H9 (cell line): ENCODE measurements around the gene ZNF570. TPM values are rescaled to one million over a fixed set of nuclear protein-coding genes. Genes with fewer than 3 reads are reported as not detected.

Experiments
- DNase-seq: peaks from one replicate; pipeline ENCODE4 v3.0.0-alpha.2; 2017
- H2AFZ ChIP-seq: one replicate; pipeline ENCODE4 v1.6.1; 2013; ENCODE audit warnings: mild to moderate bottlenecking, low read length, control low read depth, moderate library complexity
- H2AK5ac ChIP-seq: 2 replicates; pipeline ENCODE4 v1.6.1; 2013; ENCODE audit warnings: low read length, control low read depth, mixed read lengths; ENCODE audit not compliant: insufficient read length
- H2BK120ac ChIP-seq: one replicate; pipeline ENCODE4 v1.6.1; 2013; ENCODE audit warnings: low read depth, mild to moderate bottlenecking, low read length, control low read depth, inconsistent platforms; ENCODE audit not compliant: poor library complexity, severe bottlenecking
- H2BK12ac ChIP-seq: 2 replicates; pipeline ENCODE4 v1.6.1; 2013; ENCODE audit warnings: low read length, control low read depth, mixed read lengths, low read depth; ENCODE audit not compliant: insufficient read length
- H2BK15ac ChIP-seq: 2 replicates; pipeline ENCODE4 v1.6.1; 2013; ENCODE audit warnings: low read depth, low read length, control low read depth
- H2BK20ac ChIP-seq: one replicate; pipeline ENCODE4 v1.6.1; 2013; ENCODE audit warnings: low read depth, mild to moderate bottlenecking, low read length, control low read depth, inconsistent platforms; ENCODE audit not compliant: poor library complexity, severe bottlenecking
- H2BK5ac ChIP-seq: 2 replicates; pipeline ENCODE4 v1.6.1; 2013; ENCODE audit warnings: low read length, control low read depth, mixed read lengths; ENCODE audit not compliant: insufficient read length
- H3K14ac ChIP-seq: 2 replicates; pipeline ENCODE4 v1.6.1; 2013; ENCODE audit warnings: low read length, control low read depth; ENCODE audit not compliant: insufficient read depth
- H3K18ac ChIP-seq: 2 replicates; pipeline ENCODE4 v1.6.1; 2013; ENCODE audit warnings: low read depth, mild to moderate bottlenecking, mixed read lengths, low read length, control low read depth; ENCODE audit not compliant: insufficient read length
- H3K23ac ChIP-seq: 2 replicates; pipeline ENCODE4 v1.6.1; 2013; ENCODE audit warnings: low read length, control low read depth, mixed read lengths, low read depth; ENCODE audit not compliant: insufficient read length
- H3K23me2 ChIP-seq: 2 replicates; pipeline ENCODE4 v1.6.1; 2013; ENCODE audit warnings: low read depth, mild to moderate bottlenecking, mixed read lengths, low read length, control low read depth; ENCODE audit not compliant: insufficient read length, poor library complexity, severe bottlenecking
- H3K27ac ChIP-seq: 2 replicates; pipeline ENCODE4 v1.5.1; 2013; ENCODE audit warnings: low read length, control low read depth, mixed read lengths, low read depth; ENCODE audit not compliant: insufficient read length
- H3K27me3 ChIP-seq: 2 replicates; pipeline ENCODE4 v1.6.1; 2013; ENCODE audit warnings: low read length, control low read depth, inconsistent platforms; ENCODE audit not compliant: insufficient read depth
- H3K4ac ChIP-seq: 2 replicates; pipeline ENCODE4 v1.6.1; 2013; ENCODE audit warnings: low read depth, mild to moderate bottlenecking, control low read depth, inconsistent platforms, low read length, moderate library complexity
- H3K4me1 ChIP-seq: 2 replicates; pipeline ENCODE4 v1.6.1; 2013; ENCODE audit warnings: low read length, control low read depth, inconsistent platforms; ENCODE audit not compliant: insufficient read depth
- H3K4me2 ChIP-seq: 2 replicates; pipeline ENCODE4 v1.6.1; 2013; ENCODE audit warnings: low read length, control low read depth, mixed read lengths; ENCODE audit not compliant: insufficient read length, insufficient read depth
- H3K56ac ChIP-seq: 2 replicates; pipeline ENCODE4 v1.6.1; 2013; ENCODE audit warnings: low read depth, mild to moderate bottlenecking, mixed read lengths, low read length, control low read depth; ENCODE audit not compliant: insufficient read length
- H3K79me1 ChIP-seq: 2 replicates; pipeline ENCODE4 v1.6.1; 2013; ENCODE audit warnings: low read depth, mild to moderate bottlenecking, moderate library complexity, low read length, control low read depth, inconsistent platforms; ENCODE audit not compliant: insufficient read depth, poor library complexity, severe bottlenecking
- H3K79me2 ChIP-seq: 2 replicates; pipeline ENCODE4 v1.6.1; 2013; ENCODE audit warnings: low read length, control low read depth, inconsistent platforms; ENCODE audit not compliant: insufficient read depth
- H3K9ac ChIP-seq: 2 replicates; pipeline ENCODE4 v1.6.1; 2013; ENCODE audit warnings: low read length, control low read depth, mixed read lengths; ENCODE audit not compliant: insufficient read length; ENCODE audit errors: extremely low read depth
- H3K9me3 ChIP-seq: one replicate; pipeline ENCODE4 v1.6.1; 2013; ENCODE audit warnings: low read depth, low read length, inconsistent platforms; ENCODE audit not compliant: control insufficient read depth
- H3T11ph ChIP-seq: one replicate; pipeline ENCODE4 v1.6.1; 2013; ENCODE audit warnings: mild to moderate bottlenecking, low read length, control low read depth, inconsistent platforms
- H4K20me1 ChIP-seq: one replicate; pipeline ENCODE4 v1.6.1; 2013; ENCODE audit not compliant: control insufficient read depth, insufficient read length, insufficient read depth
- H4K5ac ChIP-seq: 2 replicates; pipeline ENCODE4 v1.6.1; 2013; ENCODE audit warnings: low read depth, mild to moderate bottlenecking, mixed read lengths, low read length, control low read depth; ENCODE audit not compliant: insufficient read length
- H4K8ac ChIP-seq: replicated peaks from 2 replicates; pipeline ENCODE4 v1.6.1; 2013; ENCODE audit warnings: low read length, control low read depth, mixed read lengths, low read depth; ENCODE audit not compliant: insufficient read length
- H4K91ac ChIP-seq: 2 replicates; pipeline ENCODE4 v1.6.1; 2013; ENCODE audit warnings: low read depth, mild to moderate bottlenecking, moderate library complexity, mixed read lengths, low read length, control low read depth; ENCODE audit not compliant: insufficient read length
- H3K27ac Mint-ChIP-seq, 3 experiments: 2 replicates in 2 of 3; 3 replicates in 1 of 3; pipeline ENCODE4 v1.8.0; 2020 to 2021; ENCODE audit warnings: mixed read lengths in 3 of 3, mild to moderate bottlenecking in 1 of 3, moderate library complexity in 1 of 3
- H3K27me3 Mint-ChIP-seq: 2 replicates; pipeline ENCODE4 v1.8.0; 2021; ENCODE audit warnings: low read depth, mild to moderate bottlenecking, moderate library complexity, mixed read lengths
- H3K36me3 Mint-ChIP-seq, 3 experiments: 2 replicates in 2 of 3; 3 replicates in 1 of 3; pipeline ENCODE4 v1.8.0; 2020 to 2021; ENCODE audit warnings: low read depth in 3 of 3, mixed read lengths in 3 of 3; ENCODE audit not compliant: insufficient read depth in 1 of 3
- H3K4me1 Mint-ChIP-seq, 2 experiments: 2 replicates each; pipeline ENCODE4 v1.8.0; 2020; ENCODE audit warnings: mixed read lengths in 2 of 2
- H3K4me3 Mint-ChIP-seq, 2 experiments: 2 replicates in 1 of 2; 3 replicates in 1 of 2; pipeline ENCODE4 v1.8.0; 2020 to 2021; ENCODE audit warnings: mild to moderate bottlenecking in 2 of 2, mixed read lengths in 2 of 2, moderate library complexity in 1 of 2
- H3K9me3 Mint-ChIP-seq, 2 experiments: 2 replicates in 1 of 2; 3 replicates in 1 of 2; pipeline ENCODE4 v1.8.0; 2020; ENCODE audit warnings: mild to moderate bottlenecking in 2 of 2, mixed read lengths in 2 of 2, moderate library complexity in 1 of 2
- CTCF ChIP-seq: fragments of 200-600 bp; sonication (generic); conservative IDR thresholded peaks from 3 replicates; pipeline ENCODE4 v1.8.0; 2021; ENCODE audit warnings: antibody characterized with exemption, mild to moderate bottlenecking
- WGBS: extraction: QIAGEN DNeasy Blood & Tissue Kit; methylation state at CpG from one replicate; pipeline ENCODE4 v1.1.7; 2013; ENCODE audit warnings: missing lambda C conversion rate, low lambda C conversion rate, mixed read lengths; ENCODE audit not compliant: insufficient read length; ENCODE audit errors: extremely low coverage; 5-methylcytosine and 5-hydroxymethylcytosine counted together
- total RNA-seq: library from RNA; stranded (reverse); gene quantifications from 2 replicates; pipeline ENCODE4 v1.2.1, GENCODE V29; 2021

The ZNF570 gene
- total RNA-seq, 1 experiment from 2014 or later, result 5.9 TPM

GRCh38 chr19:37519890-37520289, 50.7 kb downstream of the ZNF570 start:
- no peak overlapping the region for H3K4me2 ChIP-seq

More at GRCh38 chr19:37519890-37520289, 50.7 kb downstream of the ZNF570 start:
- H2AFZ ChIP-seq, result no peak overlapping the region
- Mint-ChIP-seq H3K4me3 (no peak overlapping the region), H3K36me3 (peaks cover 56 to 78% (median 77%) of the 10 kb centered on the region in 3 experiments), H3K27me3 (no peaks in the 10 kb centered on the region), H3K27ac (no peak overlapping the region; a peak in 2 of 7 replicates), H3K4me1 (no peaks in the 10 kb centered on the region), H3K9me3 (peaks cover 18 to 46% of the 10 kb centered on the region in 2 experiments; a peak in 4 of 5 replicates)
- H3K23ac ChIP-seq, result no peak overlapping the region
- H2BK20ac ChIP-seq, result no peak overlapping the region
- H3K4ac ChIP-seq, result no peak overlapping the region
- no peak overlapping the region for H3T11ph ChIP-seq
- no peak overlapping the region for H4K8ac ChIP-seq
- no peak overlapping the region for H3K56ac ChIP-seq
- no peaks in the 10 kb centered on the region for H4K20me1 ChIP-seq
- no peaks in the 10 kb centered on the region for H3K27me3 ChIP-seq
- H3K18ac ChIP-seq, result no peak overlapping the region
- H4K5ac ChIP-seq, result no peak overlapping the region
- WGBS, result no CpG with 5 or more reads among the region's 2 CpGs
- H2BK5ac ChIP-seq, result no peak overlapping the region
- H3K79me2 ChIP-seq, result no peaks in the 10 kb centered on the region
- H3K4me1 ChIP-seq, result no peaks in the 10 kb centered on the region
- H3K9me3 ChIP-seq, result no peaks in the 10 kb centered on the region
- no peak for TF ChIP-seq CTCF
- no peak overlapping the region for H2BK12ac ChIP-seq
- H3K27ac ChIP-seq, result no peak overlapping the region
- no peak overlapping the region for H2BK120ac ChIP-seq
- H3K14ac ChIP-seq, result no peak overlapping the region
- no peak overlapping the region for H3K9ac ChIP-seq
- H2AK5ac ChIP-seq, result no peak overlapping the region
- no peak overlapping the region for H2BK15ac ChIP-seq
- no peak for DNase-seq
- H4K91ac ChIP-seq, result no peak overlapping the region
- no peaks in the 10 kb centered on the region for H3K79me1 ChIP-seq
- H3K23me2 ChIP-seq, result no peaks in the 10 kb centered on the region
